OCI-LY7 (cell line): ENCODE measurements around the gene ZDHHC3. TPM values are rescaled to one million over a fixed set of nuclear protein-coding genes. Genes with fewer than 3 reads are reported as not detected.

ENCODE experiments used
- BruUV-seq: library from RNA; stranded (reverse); fragments of 400-500 nt; replicated peaks from 2 replicates; lab custom pipeline; 2021; lab: Mats Ljungman, UMichigan
- CTCF ChIA-PET: fragments of 300-600 bp; sonication (Branson Sonifier 250); formaldehyde crosslinking; loops from one replicate; lab custom pipeline; 2022; ENCODE audit warnings: antibody characterized with exemption; ENCODE audit not compliant: unreplicated experiment; lab: Charles Lee
- POLR2A ChIA-PET: fragments of 300-600 bp; sonication (Branson Sonifier 250); formaldehyde crosslinking; loops from one replicate; lab custom pipeline; 2022; ENCODE audit warnings: antibody characterized with exemption; lab: Charles Lee
- DNase-seq: peaks from one replicate; pipeline ENCODE4 v3.0.0-alpha.2; 2015; ENCODE audit warnings: low spot score
- H2AFZ ChIP-seq: fragments of 200-600 bp; sonication (generic), shearing (Covaris generic); 2 replicates; pipeline ENCODE4 v1.6.1; 2014; ENCODE audit warnings: mild to moderate bottlenecking, antibody characterized with exemption, low read length, moderate library complexity
- H3K27ac ChIP-seq: fragments of 200-600 bp; sonication (generic); 2 replicates; pipeline ENCODE4 v1.5.1; 2014; ENCODE audit warnings: mixed run types, low read depth, mild to moderate bottlenecking, moderate library complexity, low read length, inconsistent platforms; ENCODE audit not compliant: poor library complexity, severe bottlenecking
- H3K36me3 ChIP-seq: fragments of 200-600 bp; sonication (generic); 2 replicates; pipeline ENCODE4 v1.6.1; 2014; ENCODE audit warnings: mild to moderate bottlenecking, antibody characterized with exemption, low read length, moderate library complexity, mixed read lengths; ENCODE audit not compliant: insufficient read depth
- H3K4me1 ChIP-seq: fragments of 200-600 bp; sonication (generic); 2 replicates; pipeline ENCODE4 v1.5.1; 2014; ENCODE audit warnings: mild to moderate bottlenecking, low read length; ENCODE audit not compliant: insufficient read depth, poor library complexity, severe bottlenecking
- H3K4me2 ChIP-seq: fragments of 200-600 bp; sonication (generic); 2 replicates; pipeline ENCODE4 v1.6.1; 2014; ENCODE audit warnings: mild to moderate bottlenecking, low read length
- H3K4me3 ChIP-seq: fragments of 200-600 bp; sonication (generic); 2 replicates; pipeline ENCODE4 v1.5.1; 2014; ENCODE audit warnings: mild to moderate bottlenecking, low read depth, low read length; ENCODE audit not compliant: poor library complexity, severe bottlenecking
- H3K79me2 ChIP-seq: fragments of 200-600 bp; sonication (generic); 2 replicates; pipeline ENCODE4 v1.6.1; 2016; ENCODE audit warnings: low read depth, mild to moderate bottlenecking, low read length, moderate library complexity, mixed read lengths; ENCODE audit not compliant: insufficient read depth
- H3K9me2 ChIP-seq: fragments of 200-600 bp; sonication (generic); 2 replicates; pipeline ENCODE4 v1.6.1; 2016; ENCODE audit warnings: mild to moderate bottlenecking, low read length, mixed read lengths; ENCODE audit not compliant: insufficient read depth
- H3K9me3 ChIP-seq: fragments of 200-600 bp; sonication (generic); 2 replicates; pipeline ENCODE4 v1.6.1; 2014; ENCODE audit warnings: mild to moderate bottlenecking, mixed run types, low read length, mixed read lengths
- H4K20me1 ChIP-seq: fragments of 200-600 bp; sonication (generic); 2 replicates; pipeline ENCODE4 v1.6.1; 2014; ENCODE audit warnings: mild to moderate bottlenecking, antibody characterized with exemption, low read length, moderate library complexity, mixed read lengths; ENCODE audit not compliant: insufficient read depth
- CTCF ChIP-seq: fragments of 200-600 bp; sonication (generic); conservative IDR thresholded peaks from 2 replicates; pipeline ENCODE4 v1.5.1; 2014; ENCODE audit warnings: mild to moderate bottlenecking, antibody characterized with exemption, low read length, moderate library complexity, mixed read lengths
- EZH2phosphoT487 ChIP-seq: fragments of 200-600 bp; sonication (generic); IDR thresholded peaks from 2 replicates; pipeline ENCODE4 v1.6.1; 2018; ENCODE audit warnings: low read depth, borderline replicate concordance, mild to moderate bottlenecking, mixed run types, antibody characterized with exemption, low read length, moderate library complexity, mixed read lengths
- intact Hi-C: fragments of 100-400 bp; cut with micrococcal nuclease; formaldehyde crosslinking; loops from one replicate; pipeline ENCODE4 v1.10.0; 2022; ENCODE audit not compliant: unreplicated experiment
- total RNA-seq, 2 experiments: library from RNA; depleted of rRNA in 1 of 2; stranded (reverse); fragments of >200 nt in 1 of 2; shearing (Covaris generic) in 1 of 2; gene quantifications; 2 replicates each; pipeline ENCODE4 v1.2.3, GENCODE V29; 2014 to 2022

The ZDHHC3 gene
- total RNA-seq, 2 experiments from 2014 or later: 53.1 to 53.6 TPM

DNA sequence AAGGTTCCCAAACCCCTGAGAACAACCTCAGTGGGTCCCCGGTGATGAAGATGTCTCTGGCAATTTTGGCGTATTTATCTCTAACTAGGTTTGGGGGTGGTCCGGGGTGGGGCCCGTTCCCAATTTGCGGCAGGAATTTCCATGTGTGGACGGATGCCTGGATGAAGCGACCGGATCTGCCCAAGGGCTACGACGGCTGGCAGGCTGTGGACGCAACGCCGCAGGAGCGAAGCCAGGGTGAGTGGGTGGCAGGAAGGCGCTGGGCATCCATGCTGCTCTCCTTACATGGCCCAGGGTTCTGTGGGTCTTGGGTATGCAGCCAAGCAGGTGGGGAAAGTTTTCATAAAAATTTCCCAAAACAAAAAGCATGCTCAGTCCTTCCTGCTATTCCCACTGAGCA lies 72.2 kb downstream of the ZDHHC3 start:
- H2AFZ ChIP-seq: no peak overlapping the region
- no TSS peak for BruUV-seq
- no peak for TF ChIP-seq EZH2phosphoT487
- TF ChIP-seq CTCF: no peak
- H3K9me3 ChIP-seq: no peaks in the 10 kb centered on the region
- no peaks in the 10 kb centered on the region for H3K36me3 ChIP-seq
- ChIA-PET POLR2A (no interaction called here), CTCF (no interaction called here)
- H3K9me2 ChIP-seq: no peaks in the 10 kb centered on the region
- no peaks in the 10 kb centered on the region for H4K20me1 ChIP-seq
- no peak for DNase-seq
- no peaks in the 10 kb centered on the region for H3K4me1 ChIP-seq
- no peaks in the 10 kb centered on the region for H3K79me2 ChIP-seq
- H3K4me2 ChIP-seq: no peak overlapping the region
- no peak overlapping the region for H3K27ac ChIP-seq
- H3K4me3 ChIP-seq: no peak overlapping the region
- intact Hi-C loops: no loop called here

DNA sequence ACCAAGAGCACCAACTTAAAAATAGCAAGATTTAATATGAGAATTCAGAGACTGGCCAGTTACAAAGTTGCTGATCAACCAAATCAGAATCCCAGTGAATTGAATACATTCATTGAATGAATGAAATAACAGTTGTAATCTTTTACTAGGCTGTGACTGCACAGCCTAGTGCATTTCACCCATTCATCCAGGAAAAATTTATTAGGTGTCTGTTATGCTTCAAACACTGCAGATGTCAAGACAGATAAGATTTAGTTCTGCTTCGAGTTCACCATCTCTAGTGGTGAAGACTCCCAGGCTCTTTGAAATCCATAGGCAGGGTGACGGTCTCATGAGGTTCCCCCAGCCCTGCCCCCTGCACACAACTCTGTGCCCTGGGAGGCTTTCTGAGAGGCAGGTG lies 72.7 kb downstream of the ZDHHC3 start:
- Histone ChIP-seq H2AFZ (no peak overlapping the region), H3K79me2 (no peaks in the 10 kb centered on the region), H4K20me1 (no peaks in the 10 kb centered on the region), H3K4me1 (no peaks in the 10 kb centered on the region), H3K4me3 (no peak overlapping the region), H3K9me2 (no peaks in the 10 kb centered on the region), H3K4me2 (no peak overlapping the region), H3K36me3 (no peaks in the 10 kb centered on the region), H3K9me3 (no peaks in the 10 kb centered on the region), H3K27ac (no peak overlapping the region)
- DNase-seq: no peak
- CTCF ChIA-PET: no interaction called here
- TF ChIP-seq EZH2phosphoT487: no peak
- TF ChIP-seq CTCF: no peak
- no TSS peak for BruUV-seq
- POLR2A ChIA-PET: no interaction called here
- intact Hi-C loops: no loop called here

- BruUV-seq: no TSS peak
- Histone ChIP-seq H3K9me2 (no peaks in the 10 kb centered on the region), H4K20me1 (no peaks in the 10 kb centered on the region), H2AFZ (no peak overlapping the region), H3K9me3 (no peaks in the 10 kb centered on the region), H3K79me2 (no peaks in the 10 kb centered on the region), H3K27ac (no peak overlapping the region), H3K4me1 (no peaks in the 10 kb centered on the region), H3K4me2 (no peak overlapping the region), H3K36me3 (no peaks in the 10 kb centered on the region), H3K4me3 (no peak overlapping the region)
- POLR2A ChIA-PET: no interaction called here
- CTCF ChIA-PET: no interaction called here
- TF ChIP-seq CTCF (no peak), EZH2phosphoT487 (no peak)
- intact Hi-C loops: no loop called here
- no peak for DNase-seq
Measured at GRCh38 chr3:44902628-44903027, 73.3 kb downstream of the ZDHHC3 start.
